HepG2 (cell line): ENCODE results near the gene POU3F1. TPM values are rescaled to one million over a fixed set of nuclear protein-coding genes. Genes with fewer than 3 reads are reported as not detected.

ENCODE experiments used
- ATAC-seq: fragments of 200-7000 bp; cut with Tn5 transposase; 3 replicates; pipeline ENCODE4 v1.9.1; 2020; ENCODE audit warnings: mild to moderate bottlenecking, moderate library complexity
- BruUV-seq: library from RNA; stranded (reverse); fragments of 400-500 nt; replicated peaks from 2 replicates; lab custom pipeline; 2021; lab: Mats Ljungman, UMichigan
- CTCF ChIA-PET: fragments of 300-600 bp; formaldehyde crosslinking; extraction: SDS; loops from one replicate; lab custom pipeline; 2021; ENCODE audit warnings: low total read pairs, inconsistent platforms, low intra/inter-chr PET ratio; lab: Yijun Ruan, JAX
- POLR2A ChIA-PET: fragments of 350-600 bp; sonication (Branson Sonifier 250); formaldehyde crosslinking; loops from one replicate; lab custom pipeline; 2020; ENCODE audit warnings: antibody characterized with exemption, inconsistent platforms; lab: Yijun Ruan, JAX
- DNase-seq: peaks from one replicate; pipeline ENCODE4 v3.0.0-alpha.2; 2015; ENCODE audit warnings: low spot score
- FAIRE-seq: peaks from 3 replicates; lab custom pipeline; 2011; peaks lifted over from hg19 to GRCh38; lab: Jason Lieb, UNC
- H2AFZ ChIP-seq: one replicate; pipeline ENCODE4 v1.6.1; 2011; ENCODE audit warnings: low read length, inconsistent platforms
- H3K27ac ChIP-seq: fragments of 300-600 bp; 3 replicates; pipeline ENCODE4 v1.8.0; 2011; ENCODE audit warnings: mixed run types, mild to moderate bottlenecking, mixed read lengths, low read length, inconsistent platforms; ENCODE audit not compliant: insufficient read depth; ENCODE audit errors: extremely low read length
- H3K27me3 ChIP-seq, 2 experiments: fragments of 200-600 bp in 1 of 2; 2 replicates in 1 of 2; 3 replicates in 1 of 2; pipeline versions ENCODE4 v1.6.0 to v1.8.0; 2011; ENCODE audit warnings: low read length in 2 of 2, mild to moderate bottlenecking in 2 of 2, moderate library complexity in 2 of 2, inconsistent platforms in 1 of 2; ENCODE audit not compliant: insufficient read depth in 2 of 2, control insufficient read depth in 1 of 2
- H3K36me3 ChIP-seq, 2 experiments: fragments of 200-600 bp in 1 of 2; replicated peaks in 1 of 2; 2 replicates in 1 of 2; 3 replicates in 1 of 2; pipeline versions ENCODE4 v1.5.1 to v1.8.0; 2011; ENCODE audit warnings: low read length in 2 of 2, inconsistent platforms in 1 of 2; ENCODE audit not compliant: insufficient read depth in 2 of 2, control insufficient read depth in 1 of 2
- H3K4me1 ChIP-seq: 2 replicates; pipeline ENCODE4 v1.5.1; 2012; ENCODE audit warnings: low read length, inconsistent platforms; ENCODE audit not compliant: insufficient read depth
- H3K4me2 ChIP-seq: 2 replicates; pipeline ENCODE4 v1.6.0; 2011; ENCODE audit warnings: low read depth, low read length, inconsistent platforms
- H3K4me3 ChIP-seq, 3 experiments: fragments of 200-600 bp in 1 of 3; sonication (generic), shearing (Covaris generic) in 1 of 3; replicated peaks in 1 of 3; 2 replicates each; pipeline ENCODE4 v1.5.1; 2011 to 2016; ENCODE audit warnings: low read length in 3 of 3, inconsistent platforms in 2 of 3, low read depth in 2 of 3, mild to moderate bottlenecking in 2 of 3, control low read depth in 1 of 3, mixed read lengths in 1 of 3; ENCODE audit not compliant: insufficient read depth in 1 of 3
- H3K79me2 ChIP-seq: one replicate; pipeline ENCODE4 v1.6.1; 2011; ENCODE audit warnings: low read length, inconsistent platforms; ENCODE audit not compliant: insufficient read depth
- H3K9ac ChIP-seq: 2 replicates; pipeline ENCODE4 v1.6.0; 2011; ENCODE audit warnings: mild to moderate bottlenecking, low read depth, low read length, inconsistent platforms; ENCODE audit not compliant: insufficient read depth
- H3K9me3 ChIP-seq: 2 replicates; pipeline ENCODE4 v1.5.1; 2012; ENCODE audit warnings: mild to moderate bottlenecking, low read length
- H4K20me1 ChIP-seq: 2 replicates; pipeline ENCODE4 v1.6.0; 2011; ENCODE audit warnings: inconsistent platforms, mild to moderate bottlenecking, low read length, moderate library complexity; ENCODE audit not compliant: insufficient read depth
- KDM1A ChIP-seq: IDR thresholded peaks from 2 replicates; pipeline ENCODE4 v1.6.1; 2016; ENCODE audit warnings: missing compliant biosample characterization
- KDM4B ChIP-seq: sonication (generic); formaldehyde crosslinking; IDR thresholded peaks from 2 replicates; pipeline ENCODE4 v1.4.0; 2020; ENCODE audit warnings: missing genetic modification reagents
- PHF5A ChIP-seq: IDR thresholded peaks from one replicate; pipeline ENCODE4 v1.6.1; 2018; ENCODE audit warnings: low read depth, missing genetic modification reagents; ENCODE audit not compliant: unreplicated experiment
- ZBTB21 ChIP-seq: sonication (generic); formaldehyde crosslinking; IDR thresholded peaks from 2 replicates; pipeline ENCODE4 v1.4.0; 2020; ENCODE audit warnings: missing genetic modification reagents
- ZNF20 ChIP-seq: sonication (generic); formaldehyde crosslinking; IDR thresholded peaks from 2 replicates; pipeline ENCODE4 v1.4.0; 2020; ENCODE audit warnings: mild to moderate bottlenecking, moderate library complexity, missing genetic modification reagents
- ZNF335 ChIP-seq: sonication (generic); formaldehyde crosslinking; IDR thresholded peaks from 2 replicates; pipeline ENCODE4 v1.4.0; 2020; ENCODE audit warnings: missing genetic modification reagents
- ZNF446 ChIP-seq: sonication (generic); formaldehyde crosslinking; IDR thresholded peaks from 2 replicates; pipeline ENCODE4 v1.5.0; 2020; ENCODE audit warnings: mild to moderate bottlenecking, missing genetic modification reagents
- ZNF577 ChIP-seq: sonication (generic); formaldehyde crosslinking; IDR thresholded peaks from 2 replicates; pipeline ENCODE4 v1.4.0; 2020; ENCODE audit warnings: mild to moderate bottlenecking, low read depth, missing genetic modification reagents, borderline replicate concordance
- WGBS: methylation state at CpG from one replicate; pipeline ENCODE4 v1.1.6; 2017; ENCODE audit warnings: low lambda C conversion rate; 5-methylcytosine and 5-hydroxymethylcytosine counted together
- in situ Hi-C: cut with HindIII; loops from 2 replicates; pipeline ENCODE4 v1.10.0; 2017; ENCODE audit warnings: low pct_unique_long_range_greater_than_20kb; ENCODE audit not compliant: extremely low pct_ligation_motif_present
- intact Hi-C: fragments of 100-400 bp; cut with micrococcal nuclease; formaldehyde crosslinking; loops from one replicate; pipeline ENCODE4 v1.10.0; 2022; ENCODE audit not compliant: unreplicated experiment
- polyA plus RNA-seq, 8 experiments: library from polyadenylated mRNA; depleted of rRNA in 3 of 8; stranded (reverse) in 7 of 8; unstranded in 1 of 8; fragments of >200 nt; fragmentation: Illumina TruSeq in 4 of 8; extraction: Trizol in 4 of 8; gene quantifications; 2 replicates each; pipeline versions ENCODE4 v1.2.1 to v1.2.3, GENCODE V29; 2011 to 2016; ENCODE audit warnings: low read depth in 4 of 8, missing spikeins in 1 of 8, mixed read lengths in 1 of 8; ENCODE audit not compliant: insufficient read depth in 1 of 8
- total RNA-seq, 5 experiments: library from RNA; depleted of rRNA; stranded (reverse); fragments of >200 nt; fragmentation: Illumina TruSeq; extraction: Trizol; gene quantifications; 2 replicates each; pipeline ENCODE4 v1.2.3, GENCODE V29; 2016; ENCODE audit warnings: low read depth in 1 of 5
- TF ChIP-seq, protein P1 (sequence below): sonication (generic); formaldehyde crosslinking; IDR thresholded peaks from 2 replicates; pipeline ENCODE4 v1.9.0; 2022; ENCODE audit warnings: low read depth, missing genetic modification reagents
- TF ChIP-seq, protein P2 (sequence below): IDR thresholded peaks from 2 replicates; pipeline ENCODE4 v1.6.1; 2016; ENCODE audit warnings: control low read depth
- TF ChIP-seq, protein P3 (sequence below): sonication (generic); IDR thresholded peaks from 2 replicates; pipeline ENCODE4 v1.6.1; 2016; ENCODE audit warnings: low read depth, borderline replicate concordance
- TF ChIP-seq, protein P4 (sequence below): sonication (generic); formaldehyde crosslinking; conservative IDR thresholded peaks from 2 replicates; pipeline ENCODE4 v1.8.0; 2022; ENCODE audit warnings: low read depth, missing genetic modification reagents
- TF ChIP-seq, protein P5 (sequence below), 2 experiments: IDR thresholded peaks; 2 replicates each; pipeline ENCODE4 v1.6.1; 2011 to 2012; ENCODE audit warnings: low read length in 2 of 2, borderline replicate concordance in 1 of 2, low read depth in 1 of 2, mild to moderate bottlenecking in 1 of 2, moderate library complexity in 1 of 2

Gene POU3F1
- total and polyA plus RNA-seq, 2 of the 13 experiments (the other 11 are each of a cell fraction or from before 2014, with no cell fraction given) = not detected

DNA sequence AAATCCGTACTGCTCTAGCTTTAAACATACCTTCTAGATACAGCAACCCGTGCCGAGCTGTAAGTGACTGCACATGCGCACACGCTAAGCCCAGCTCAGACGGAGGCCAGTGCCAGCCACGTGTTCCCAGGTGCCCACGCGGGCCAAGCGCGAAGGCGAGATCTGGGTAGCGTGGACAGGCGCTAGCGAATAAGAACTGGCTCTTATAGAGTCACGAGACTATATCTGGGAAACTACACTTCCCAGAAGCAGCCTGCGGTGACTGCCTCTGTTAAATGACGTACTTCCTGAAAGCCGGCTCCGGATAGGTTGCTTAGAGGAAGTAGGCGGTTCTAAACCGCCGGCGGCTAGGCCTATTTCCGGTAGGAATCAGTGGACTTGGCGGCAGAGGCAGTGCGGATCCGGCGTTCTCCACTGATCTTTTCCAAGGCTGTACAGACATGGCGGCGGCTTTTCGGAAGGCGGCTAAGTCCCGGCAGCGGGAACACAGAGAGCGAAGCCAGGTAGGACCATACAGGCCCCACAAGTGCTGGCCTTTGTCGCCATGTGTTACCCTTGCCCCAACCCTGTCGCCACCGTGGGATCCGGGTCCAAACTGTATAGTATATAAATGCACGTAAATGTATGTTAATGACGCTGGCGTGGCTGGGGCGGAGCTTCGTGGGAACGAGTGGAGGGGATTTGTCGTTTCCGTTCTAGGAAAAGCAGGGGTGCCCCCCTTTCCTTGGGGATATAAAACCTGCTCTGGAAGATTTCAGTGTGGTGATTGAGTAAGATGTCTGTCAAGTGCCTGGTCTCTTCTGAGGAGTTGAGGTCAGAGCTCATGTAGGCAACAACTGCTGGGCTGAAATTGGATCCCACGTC is 34.0 kb downstream of the POU3F1 start, which contains the start of gene UTP11:
Gene UTP11, plus strand, starts transcription at position 372 of the 864 bp plus-strand sequence. Its CDS starts 69 bp downstream, at position 441.
- ChIA-PET POLR2A (interaction anchor here (0.6 to 5.1 kb wide), 11 partner anchors 9 to 847 kb away, joined by 3 to 48 read pairs (median 4); partner anchors contain the start of genes INPP5B, MEAF6, POU3F1 and RRAGC), CTCF (interaction anchor here (2.4 kb wide), 1 partner anchor 22 kb away, joined by 10 read pairs; the partner anchor contains the start of gene SF3A3)
- FAIRE-seq (peak; percentile 99), DNase-seq (peak; percentile 98), ATAC-seq (peak; percentile 94)
- H3K9me3 ChIP-seq = no peaks in the 10 kb centered on the region
- H3K4me2 ChIP-seq = peak within 1 kb of the TSS; percentile 92
- in situ Hi-C loops = no loop called here
- peaks cover 31% of the 10 kb centered on the region for H3K79me2 ChIP-seq
- H3K9ac ChIP-seq = peak within 1 kb of the TSS; percentile 95
- 21% methylated on average over 26 of the region's 49 CpGs for WGBS
- intact Hi-C loops = no loop called here
- H2AFZ ChIP-seq = no peak within 1 kb of the TSS
- H3K4me3 ChIP-seq = peak within 1 kb of the TSS; percentile 74 to 95 (median 85)
- no peaks in the 10 kb centered on the region; a peak in 1 of 5 replicates for H3K27me3 ChIP-seq
- TSS peak; percentile 83 for BruUV-seq
- H3K4me1 ChIP-seq = peaks cover 54% of the 10 kb centered on the region
- H3K36me3 ChIP-seq = peaks cover under 1 to 26% of the 10 kb centered on the region in 2 experiments
- no peaks in the 10 kb centered on the region for H4K20me1 ChIP-seq
- H3K27ac ChIP-seq = peak within 1 kb of the TSS; percentile 88
- TF ChIP-seq ZNF335 (CRISPR knock-in tag) (peak; percentile 87), ZNF577 (no peak), ZBTB21 (CRISPR knock-in tag) (peak; percentile 86), ZNF20 (CRISPR knock-in tag) (no peak), PHF5A (CRISPR knock-in tag) (peak; percentile 32), ZNF446 (CRISPR knock-in tag) (no peak), KDM1A (CRISPR knock-in tag) (peak; percentile 89; the same call in 1 of the 2 replicates), KDM4B (CRISPR knock-in tag) (peak; percentile 76; the same call in 1 of the 2 replicates)
- TF ChIP-seq, protein P1, sequence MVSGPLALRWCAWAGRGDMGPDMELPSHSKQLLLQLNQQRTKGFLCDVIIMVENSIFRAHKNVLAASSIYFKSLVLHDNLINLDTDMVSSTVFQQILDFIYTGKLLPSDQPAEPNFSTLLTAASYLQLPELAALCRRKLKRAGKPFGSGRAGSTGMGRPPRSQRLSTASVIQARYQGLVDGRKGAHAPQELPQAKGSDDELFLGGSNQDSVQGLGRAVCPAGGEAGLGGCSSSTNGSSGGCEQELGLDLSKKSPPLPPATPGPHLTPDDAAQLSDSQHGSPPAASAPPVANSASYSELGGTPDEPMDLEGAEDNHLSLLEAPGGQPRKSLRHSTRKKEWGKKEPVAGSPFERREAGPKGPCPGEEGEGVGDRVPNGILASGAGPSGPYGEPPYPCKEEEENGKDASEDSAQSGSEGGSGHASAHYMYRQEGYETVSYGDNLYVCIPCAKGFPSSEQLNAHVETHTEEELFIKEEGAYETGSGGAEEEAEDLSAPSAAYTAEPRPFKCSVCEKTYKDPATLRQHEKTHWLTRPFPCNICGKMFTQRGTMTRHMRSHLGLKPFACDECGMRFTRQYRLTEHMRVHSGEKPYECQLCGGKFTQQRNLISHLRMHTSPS (CRISPR knock-in tag) = peak; percentile 62; the same call in 1 of the 2 replicates
- TF ChIP-seq, protein P2, sequence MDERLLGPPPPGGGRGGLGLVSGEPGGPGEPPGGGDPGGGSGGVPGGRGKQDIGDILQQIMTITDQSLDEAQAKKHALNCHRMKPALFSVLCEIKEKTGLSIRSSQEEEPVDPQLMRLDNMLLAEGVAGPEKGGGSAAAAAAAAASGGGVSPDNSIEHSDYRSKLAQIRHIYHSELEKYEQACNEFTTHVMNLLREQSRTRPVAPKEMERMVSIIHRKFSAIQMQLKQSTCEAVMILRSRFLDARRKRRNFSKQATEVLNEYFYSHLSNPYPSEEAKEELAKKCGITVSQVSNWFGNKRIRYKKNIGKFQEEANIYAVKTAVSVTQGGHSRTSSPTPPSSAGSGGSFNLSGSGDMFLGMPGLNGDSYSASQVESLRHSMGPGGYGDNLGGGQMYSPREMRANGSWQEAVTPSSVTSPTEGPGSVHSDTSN = no peak
- TF ChIP-seq, protein P3, sequence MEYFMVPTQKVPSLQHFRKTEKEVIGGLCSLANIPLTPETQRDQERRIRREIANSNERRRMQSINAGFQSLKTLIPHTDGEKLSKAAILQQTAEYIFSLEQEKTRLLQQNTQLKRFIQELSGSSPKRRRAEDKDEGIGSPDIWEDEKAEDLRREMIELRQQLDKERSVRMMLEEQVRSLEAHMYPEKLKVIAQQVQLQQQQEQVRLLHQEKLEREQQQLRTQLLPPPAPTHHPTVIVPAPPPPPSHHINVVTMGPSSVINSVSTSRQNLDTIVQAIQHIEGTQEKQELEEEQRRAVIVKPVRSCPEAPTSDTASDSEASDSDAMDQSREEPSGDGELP = no peak
- TF ChIP-seq, protein P4, sequence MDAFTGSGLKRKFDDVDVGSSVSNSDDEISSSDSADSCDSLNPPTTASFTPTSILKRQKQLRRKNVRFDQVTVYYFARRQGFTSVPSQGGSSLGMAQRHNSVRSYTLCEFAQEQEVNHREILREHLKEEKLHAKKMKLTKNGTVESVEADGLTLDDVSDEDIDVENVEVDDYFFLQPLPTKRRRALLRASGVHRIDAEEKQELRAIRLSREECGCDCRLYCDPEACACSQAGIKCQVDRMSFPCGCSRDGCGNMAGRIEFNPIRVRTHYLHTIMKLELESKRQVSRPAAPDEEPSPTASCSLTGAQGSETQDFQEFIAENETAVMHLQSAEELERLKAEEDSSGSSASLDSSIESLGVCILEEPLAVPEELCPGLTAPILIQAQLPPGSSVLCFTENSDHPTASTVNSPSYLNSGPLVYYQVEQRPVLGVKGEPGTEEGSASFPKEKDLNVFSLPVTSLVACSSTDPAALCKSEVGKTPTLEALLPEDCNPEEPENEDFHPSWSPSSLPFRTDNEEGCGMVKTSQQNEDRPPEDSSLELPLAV (CRISPR knock-in tag) = no peak
- TF ChIP-seq, protein P5, sequence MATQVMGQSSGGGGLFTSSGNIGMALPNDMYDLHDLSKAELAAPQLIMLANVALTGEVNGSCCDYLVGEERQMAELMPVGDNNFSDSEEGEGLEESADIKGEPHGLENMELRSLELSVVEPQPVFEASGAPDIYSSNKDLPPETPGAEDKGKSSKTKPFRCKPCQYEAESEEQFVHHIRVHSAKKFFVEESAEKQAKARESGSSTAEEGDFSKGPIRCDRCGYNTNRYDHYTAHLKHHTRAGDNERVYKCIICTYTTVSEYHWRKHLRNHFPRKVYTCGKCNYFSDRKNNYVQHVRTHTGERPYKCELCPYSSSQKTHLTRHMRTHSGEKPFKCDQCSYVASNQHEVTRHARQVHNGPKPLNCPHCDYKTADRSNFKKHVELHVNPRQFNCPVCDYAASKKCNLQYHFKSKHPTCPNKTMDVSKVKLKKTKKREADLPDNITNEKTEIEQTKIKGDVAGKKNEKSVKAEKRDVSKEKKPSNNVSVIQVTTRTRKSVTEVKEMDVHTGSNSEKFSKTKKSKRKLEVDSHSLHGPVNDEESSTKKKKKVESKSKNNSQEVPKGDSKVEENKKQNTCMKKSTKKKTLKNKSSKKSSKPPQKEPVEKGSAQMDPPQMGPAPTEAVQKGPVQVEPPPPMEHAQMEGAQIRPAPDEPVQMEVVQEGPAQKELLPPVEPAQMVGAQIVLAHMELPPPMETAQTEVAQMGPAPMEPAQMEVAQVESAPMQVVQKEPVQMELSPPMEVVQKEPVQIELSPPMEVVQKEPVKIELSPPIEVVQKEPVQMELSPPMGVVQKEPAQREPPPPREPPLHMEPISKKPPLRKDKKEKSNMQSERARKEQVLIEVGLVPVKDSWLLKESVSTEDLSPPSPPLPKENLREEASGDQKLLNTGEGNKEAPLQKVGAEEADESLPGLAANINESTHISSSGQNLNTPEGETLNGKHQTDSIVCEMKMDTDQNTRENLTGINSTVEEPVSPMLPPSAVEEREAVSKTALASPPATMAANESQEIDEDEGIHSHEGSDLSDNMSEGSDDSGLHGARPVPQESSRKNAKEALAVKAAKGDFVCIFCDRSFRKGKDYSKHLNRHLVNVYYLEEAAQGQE (IDR thresholded peaks at IDR 0.05; ENCODE audit: borderline replicate concordance in 1 of 2, low read depth in 1 of 2, low read length in 2 of 2) = no peak; a peak in 1 of 4 replicates
